GM06990 (cell line): ENCODE results near the gene AARS1.

ENCODE experiments used
- DNase-seq: peaks from one replicate; pipeline ENCODE4 v3.0.0-alpha.2; 2011; ENCODE audit not compliant: insufficient read length; ENCODE audit errors: extremely low read depth
- H3K27me3 ChIP-seq: replicated peaks from 2 replicates; pipeline ENCODE4 v1.6.0; 2011; ENCODE audit warnings: low read length; ENCODE audit not compliant: control insufficient read depth, insufficient read depth
- H3K36me3 ChIP-seq: 2 replicates; pipeline ENCODE4 v1.5.1; 2011; ENCODE audit warnings: low read length; ENCODE audit not compliant: control insufficient read depth, insufficient read depth
- H3K4me3 ChIP-seq: replicated peaks from 2 replicates; pipeline ENCODE4 v1.5.1; 2011; ENCODE audit warnings: low read depth, mild to moderate bottlenecking, control low read depth, low read length
- CTCF ChIP-seq: IDR thresholded peaks from 2 replicates; pipeline ENCODE4 v1.5.1; 2011; ENCODE audit warnings: low read length, control low read depth, mild to moderate bottlenecking, inconsistent platforms; ENCODE audit not compliant: insufficient read depth, poor library complexity, severe bottlenecking

The AARS1 gene

GRCh38 chr16:70258946-70259345, 30.4 kb downstream of the AARS1 start:
- peaks cover 53% of the 10 kb centered on the region for H3K36me3 ChIP-seq
- H3K27me3 ChIP-seq = no peaks in the 10 kb centered on the region
- H3K4me3 ChIP-seq = no peak overlapping the region
- TF ChIP-seq CTCF = no peak
- DNase-seq = no peak

GRCh38 chr16:70258065-70258464, 31.2 kb downstream of the AARS1 start:
- Histone ChIP-seq H3K36me3 (peaks cover 58% of the 10 kb centered on the region), H3K27me3 (no peaks in the 10 kb centered on the region), H3K4me3 (no peak overlapping the region)
- no peak for DNase-seq
- no peak for TF ChIP-seq CTCF

- Histone ChIP-seq H3K36me3 (peaks cover 61% of the 10 kb centered on the region), H3K4me3 (no peak overlapping the region), H3K27me3 (no peaks in the 10 kb centered on the region)
- TF ChIP-seq CTCF = no peak
- no peak for DNase-seq
These were observed 31.9 kb downstream of the AARS1 start for GRCh38 chr16:70257391-70257790.

GRCh38 chr16:70255574-70255973, 33.7 kb downstream of the AARS1 start:
- TF ChIP-seq CTCF = no peak
- H3K27me3 ChIP-seq = no peaks in the 10 kb centered on the region
- no peak for DNase-seq
- H3K4me3 ChIP-seq = no peak overlapping the region
- H3K36me3 ChIP-seq = peaks cover 58% of the 10 kb centered on the region

- H3K36me3 ChIP-seq = peaks cover 54% of the 10 kb centered on the region
- H3K4me3 ChIP-seq = no peak overlapping the region
These were observed 34.4 kb downstream of the AARS1 start for GRCh38 chr16:70254965-70255286.

More at GRCh38 chr16:70254965-70255286, 34.4 kb downstream of the AARS1 start:
- H3K27me3 ChIP-seq = no peaks in the 10 kb centered on the region
- DNase-seq = no peak
- no peak for TF ChIP-seq CTCF
